HepG2 (cell line): ENCODE results near the gene DPP7. TPM values are rescaled to one million over a fixed set of nuclear protein-coding genes. Genes with fewer than 3 reads are reported as not detected.

Experiments
- ATAC-seq: fragments of 200-7000 bp; cut with Tn5 transposase; 3 replicates; pipeline ENCODE4 v1.9.1; 2020; ENCODE audit warnings: mild to moderate bottlenecking, moderate library complexity
- BruUV-seq: library from RNA; stranded (reverse); fragments of 400-500 nt; replicated peaks from 2 replicates; lab custom pipeline; 2021; lab: Mats Ljungman, UMichigan
- CTCF ChIA-PET: fragments of 300-600 bp; formaldehyde crosslinking; extraction: SDS; loops from one replicate; lab custom pipeline; 2021; ENCODE audit warnings: low total read pairs, inconsistent platforms, low intra/inter-chr PET ratio; lab: Yijun Ruan, JAX
- POLR2A ChIA-PET: fragments of 350-600 bp; sonication (Branson Sonifier 250); formaldehyde crosslinking; loops from one replicate; lab custom pipeline; 2020; ENCODE audit warnings: antibody characterized with exemption, inconsistent platforms; lab: Yijun Ruan, JAX
- DNase-seq: peaks from one replicate; pipeline ENCODE4 v3.0.0-alpha.2; 2015; ENCODE audit warnings: low spot score
- FAIRE-seq: peaks from 3 replicates; lab custom pipeline; 2011; peaks lifted over from hg19 to GRCh38; lab: Jason Lieb, UNC
- H2AFZ ChIP-seq: one replicate; pipeline ENCODE4 v1.6.1; 2011; ENCODE audit warnings: low read length, inconsistent platforms
- H3K27ac ChIP-seq: fragments of 300-600 bp; 3 replicates; pipeline ENCODE4 v1.8.0; 2011; ENCODE audit warnings: mixed run types, mild to moderate bottlenecking, mixed read lengths, low read length, inconsistent platforms; ENCODE audit not compliant: insufficient read depth; ENCODE audit errors: extremely low read length
- H3K27me3 ChIP-seq, 2 experiments: fragments of 200-600 bp in 1 of 2; 2 replicates in 1 of 2; 3 replicates in 1 of 2; pipeline versions ENCODE4 v1.6.0 to v1.8.0; 2011; ENCODE audit warnings: low read length in 2 of 2, mild to moderate bottlenecking in 2 of 2, moderate library complexity in 2 of 2, inconsistent platforms in 1 of 2; ENCODE audit not compliant: insufficient read depth in 2 of 2, control insufficient read depth in 1 of 2
- H3K36me3 ChIP-seq, 2 experiments: fragments of 200-600 bp in 1 of 2; replicated peaks in 1 of 2; 2 replicates in 1 of 2; 3 replicates in 1 of 2; pipeline versions ENCODE4 v1.5.1 to v1.8.0; 2011; ENCODE audit warnings: low read length in 2 of 2, inconsistent platforms in 1 of 2; ENCODE audit not compliant: insufficient read depth in 2 of 2, control insufficient read depth in 1 of 2
- H3K4me1 ChIP-seq: 2 replicates; pipeline ENCODE4 v1.5.1; 2012; ENCODE audit warnings: low read length, inconsistent platforms; ENCODE audit not compliant: insufficient read depth
- H3K4me2 ChIP-seq: 2 replicates; pipeline ENCODE4 v1.6.0; 2011; ENCODE audit warnings: low read depth, low read length, inconsistent platforms
- H3K4me3 ChIP-seq, 3 experiments: fragments of 200-600 bp in 1 of 3; sonication (generic), shearing (Covaris generic) in 1 of 3; replicated peaks in 1 of 3; 2 replicates each; pipeline ENCODE4 v1.5.1; 2011 to 2016; ENCODE audit warnings: low read length in 3 of 3, inconsistent platforms in 2 of 3, low read depth in 2 of 3, mild to moderate bottlenecking in 2 of 3, control low read depth in 1 of 3, mixed read lengths in 1 of 3; ENCODE audit not compliant: insufficient read depth in 1 of 3
- H3K79me2 ChIP-seq: one replicate; pipeline ENCODE4 v1.6.1; 2011; ENCODE audit warnings: low read length, inconsistent platforms; ENCODE audit not compliant: insufficient read depth
- H3K9ac ChIP-seq: 2 replicates; pipeline ENCODE4 v1.6.0; 2011; ENCODE audit warnings: mild to moderate bottlenecking, low read depth, low read length, inconsistent platforms; ENCODE audit not compliant: insufficient read depth
- H3K9me3 ChIP-seq: 2 replicates; pipeline ENCODE4 v1.5.1; 2012; ENCODE audit warnings: mild to moderate bottlenecking, low read length
- H4K20me1 ChIP-seq: 2 replicates; pipeline ENCODE4 v1.6.0; 2011; ENCODE audit warnings: inconsistent platforms, mild to moderate bottlenecking, low read length, moderate library complexity; ENCODE audit not compliant: insufficient read depth
- GABPB1 ChIP-seq: IDR thresholded peaks from 2 replicates; pipeline ENCODE4 v1.6.1; 2016; ENCODE audit warnings: mild to moderate bottlenecking, missing genetic modification reagents, moderate library complexity, missing compliant biosample characterization
- MBD4 ChIP-seq: IDR thresholded peaks from 2 replicates; pipeline ENCODE4 v1.6.1; 2012; ENCODE audit warnings: low read length, inconsistent platforms, borderline replicate concordance
- MEIS2 ChIP-seq: sonication (generic); formaldehyde crosslinking; IDR thresholded peaks from 2 replicates; pipeline ENCODE4 v1.9.0; 2021; ENCODE audit warnings: mild to moderate bottlenecking, missing genetic modification reagents
- MIXL1 ChIP-seq: IDR thresholded peaks from 2 replicates; pipeline ENCODE4 v1.6.1; 2016
- NRL ChIP-seq: sonication (generic); formaldehyde crosslinking; IDR thresholded peaks from 2 replicates; pipeline ENCODE4 v1.5.0; 2020; ENCODE audit warnings: missing genetic modification reagents, mild to moderate bottlenecking, moderate library complexity, borderline replicate concordance
- PLSCR1 ChIP-seq: sonication (generic); formaldehyde crosslinking; IDR thresholded peaks from 2 replicates; pipeline ENCODE4 v1.5.0; 2020; ENCODE audit warnings: missing genetic modification reagents, mild to moderate bottlenecking, borderline replicate concordance
- SP140L ChIP-seq: sonication (generic); formaldehyde crosslinking; IDR thresholded peaks from 2 replicates; pipeline ENCODE4 v1.4.0; 2020; ENCODE audit warnings: missing genetic modification reagents, borderline replicate concordance
- THAP9 ChIP-seq: sonication (generic); formaldehyde crosslinking; IDR thresholded peaks from 2 replicates; pipeline ENCODE4; 2020; ENCODE audit warnings: missing genetic modification reagents, mild to moderate bottlenecking, borderline replicate concordance
- TRIM24 ChIP-seq: sonication (generic); formaldehyde crosslinking; IDR thresholded peaks from 2 replicates; pipeline ENCODE4 v1.8.0; 2022; ENCODE audit warnings: mild to moderate bottlenecking, missing genetic modification reagents
- ZNF121 ChIP-seq: sonication (generic); formaldehyde crosslinking; IDR thresholded peaks from 2 replicates; pipeline ENCODE4 v1.5.0; 2020; ENCODE audit warnings: mild to moderate bottlenecking, missing genetic modification reagents
- ZNF124 ChIP-seq: sonication (generic); formaldehyde crosslinking; IDR thresholded peaks from 2 replicates; pipeline ENCODE4 v1.4.0; 2020; ENCODE audit warnings: missing genetic modification reagents
- ZNF264 ChIP-seq: sonication (generic); formaldehyde crosslinking; IDR thresholded peaks from 2 replicates; pipeline ENCODE4 v1.4.0; 2020; ENCODE audit warnings: missing genetic modification reagents
- ZNF333 ChIP-seq: sonication (generic); formaldehyde crosslinking; IDR thresholded peaks from 2 replicates; pipeline ENCODE4 v1.4.0; 2020; ENCODE audit warnings: mild to moderate bottlenecking, missing genetic modification reagents, borderline replicate concordance
- ZNF660 ChIP-seq: sonication (generic); formaldehyde crosslinking; IDR thresholded peaks from 2 replicates; pipeline ENCODE4 v1.5.1; 2020; ENCODE audit warnings: mild to moderate bottlenecking, low read depth, missing genetic modification reagents, borderline replicate concordance
- ZNF7 ChIP-seq: IDR thresholded peaks from 2 replicates; pipeline ENCODE4 v1.6.1; 2016; ENCODE audit warnings: missing biosample characterization, missing genetic modification reagents
- ZNF710 ChIP-seq: sonication (generic); formaldehyde crosslinking; IDR thresholded peaks from 2 replicates; pipeline ENCODE4 v1.5.0; 2020; ENCODE audit warnings: mild to moderate bottlenecking, missing genetic modification reagents, borderline replicate concordance
- WGBS: methylation state at CpG from one replicate; pipeline ENCODE4 v1.1.6; 2017; ENCODE audit warnings: low lambda C conversion rate; 5-methylcytosine and 5-hydroxymethylcytosine counted together
- in situ Hi-C: cut with HindIII; loops from 2 replicates; pipeline ENCODE4 v1.10.0; 2017; ENCODE audit warnings: low pct_unique_long_range_greater_than_20kb; ENCODE audit not compliant: extremely low pct_ligation_motif_present
- intact Hi-C: fragments of 100-400 bp; cut with micrococcal nuclease; formaldehyde crosslinking; loops from one replicate; pipeline ENCODE4 v1.10.0; 2022; ENCODE audit not compliant: unreplicated experiment
- polyA plus RNA-seq, 8 experiments: library from polyadenylated mRNA; depleted of rRNA in 3 of 8; stranded (reverse) in 7 of 8; unstranded in 1 of 8; fragments of >200 nt; fragmentation: Illumina TruSeq in 4 of 8; extraction: Trizol in 4 of 8; gene quantifications; 2 replicates each; pipeline versions ENCODE4 v1.2.1 to v1.2.3, GENCODE V29; 2011 to 2016; ENCODE audit warnings: low read depth in 4 of 8, missing spikeins in 1 of 8, mixed read lengths in 1 of 8; ENCODE audit not compliant: insufficient read depth in 1 of 8
- total RNA-seq, 5 experiments: library from RNA; depleted of rRNA; stranded (reverse); fragments of >200 nt; fragmentation: Illumina TruSeq; extraction: Trizol; gene quantifications; 2 replicates each; pipeline ENCODE4 v1.2.3, GENCODE V29; 2016; ENCODE audit warnings: low read depth in 1 of 5
- TF ChIP-seq, protein P1 (sequence below): sonication (generic); formaldehyde crosslinking; IDR thresholded peaks from 2 replicates; pipeline ENCODE4 v1.8.1; 2023; ENCODE audit warnings: missing genetic modification reagents, inconsistent platforms, borderline replicate concordance
- TF ChIP-seq, protein P2 (sequence below): IDR thresholded peaks from 2 replicates; pipeline ENCODE4 v1.6.1; 2016; ENCODE audit warnings: mild to moderate bottlenecking

The DPP7 gene
- total and polyA plus RNA-seq, 2 of the 13 experiments (the other 11 are each of a cell fraction or from before 2014, with no cell fraction given) = 1.2 to 4.5 TPM

GRCh38 chr9:137114220-137114612 lies 317 bp downstream of the DPP7 start:
- WGBS = 98% methylated on average over 45 of the region's 45 CpGs
- Histone ChIP-seq H3K79me2 (no peaks in the 10 kb centered on the region), H3K4me1 (peaks cover 64% of the 10 kb centered on the region), H3K36me3 (no peaks in the 10 kb centered on the region), H3K9ac (no peak overlapping the region), H3K27ac (no peak overlapping the region), H3K4me3 (no peak overlapping the region), H3K27me3 (no peaks in the 10 kb centered on the region), H3K9me3 (no peaks in the 10 kb centered on the region), H2AFZ (no peak overlapping the region), H3K4me2 (no peak overlapping the region), H4K20me1 (no peaks in the 10 kb centered on the region)
- intact Hi-C loops = loop anchor here (10.0 kb wide), 1 partner anchor 61 kb away; the partner anchor contains the start of genes LRRC26 and TMEM210
- POLR2A ChIA-PET = no interaction called here
- FAIRE-seq (no peak), DNase-seq (no peak), ATAC-seq (no peak)
- TF ChIP-seq PLSCR1 (CRISPR knock-in tag) = no peak
- TF ChIP-seq MEIS2 = no peak
- TF ChIP-seq NRL = no peak
- no peak for TF ChIP-seq ZNF121 (CRISPR knock-in tag)
- no peak for TF ChIP-seq ZNF7 (CRISPR knock-in tag)
- no peak for TF ChIP-seq SP140L
- TF ChIP-seq, protein P1, sequence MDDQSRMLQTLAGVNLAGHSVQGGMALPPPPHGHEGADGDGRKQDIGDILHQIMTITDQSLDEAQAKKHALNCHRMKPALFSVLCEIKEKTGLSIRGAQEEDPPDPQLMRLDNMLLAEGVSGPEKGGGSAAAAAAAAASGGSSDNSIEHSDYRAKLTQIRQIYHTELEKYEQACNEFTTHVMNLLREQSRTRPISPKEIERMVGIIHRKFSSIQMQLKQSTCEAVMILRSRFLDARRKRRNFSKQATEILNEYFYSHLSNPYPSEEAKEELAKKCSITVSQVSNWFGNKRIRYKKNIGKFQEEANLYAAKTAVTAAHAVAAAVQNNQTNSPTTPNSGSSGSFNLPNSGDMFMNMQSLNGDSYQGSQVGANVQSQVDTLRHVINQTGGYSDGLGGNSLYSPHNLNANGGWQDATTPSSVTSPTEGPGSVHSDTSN (CRISPR knock-in tag) = no peak
- TF ChIP-seq ZNF660 (CRISPR knock-in tag) = no peak
- TF ChIP-seq ZNF124 (CRISPR knock-in tag) = no peak
- no peak for TF ChIP-seq ZNF264
- no peak for TF ChIP-seq TRIM24 (CRISPR knock-in tag)
- no peak for TF ChIP-seq ZNF333
- TF ChIP-seq MBD4 = no peak
- no peak for TF ChIP-seq ZNF710
- no peak for TF ChIP-seq MIXL1 (CRISPR knock-in tag)
- TF ChIP-seq, protein P2, sequence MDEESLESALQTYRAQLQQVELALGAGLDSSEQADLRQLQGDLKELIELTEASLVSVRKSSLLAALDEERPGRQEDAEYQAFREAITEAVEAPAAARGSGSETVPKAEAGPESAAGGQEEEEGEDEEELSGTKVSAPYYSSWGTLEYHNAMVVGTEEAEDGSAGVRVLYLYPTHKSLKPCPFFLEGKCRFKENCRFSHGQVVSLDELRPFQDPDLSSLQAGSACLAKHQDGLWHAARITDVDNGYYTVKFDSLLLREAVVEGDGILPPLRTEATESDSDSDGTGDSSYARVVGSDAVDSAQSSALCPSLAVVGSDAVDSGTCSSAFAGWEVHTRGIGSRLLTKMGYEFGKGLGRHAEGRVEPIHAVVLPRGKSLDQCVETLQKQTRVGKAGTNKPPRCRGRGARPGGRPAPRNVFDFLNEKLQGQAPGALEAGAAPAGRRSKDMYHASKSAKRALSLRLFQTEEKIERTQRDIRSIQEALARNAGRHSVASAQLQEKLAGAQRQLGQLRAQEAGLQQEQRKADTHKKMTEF (CRISPR knock-in tag) = no peak
- no peak for TF ChIP-seq THAP9
- TF ChIP-seq GABPB1 = no peak
- CTCF ChIA-PET = no interaction called here
- BruUV-seq = no TSS peak
- in situ Hi-C loops = loop anchor here (5.0 kb wide), 1 partner anchor 113 kb away; the partner anchor contains the start of genes CYSRT1 and RNF224
